Stimulated activated CD4-positive, alpha-beta T cell treated with anti-CD3 and anti-CD28 coated beads, Interleukin-15, amount 100 ng/mL, for 24 hours (primary cell): ENCODE results near the gene PRRC2C.
"Not testable (repeated sequence)": the region's sequence is repeated elsewhere in the genome, so short reads cannot be mapped to it uniquely, and the experiment has no call there.

Source experiments
- DNase-seq: peaks from one replicate; pipeline ENCODE4 v3.0.0-alpha.2; 2020

Gene PRRC2C

DNA sequence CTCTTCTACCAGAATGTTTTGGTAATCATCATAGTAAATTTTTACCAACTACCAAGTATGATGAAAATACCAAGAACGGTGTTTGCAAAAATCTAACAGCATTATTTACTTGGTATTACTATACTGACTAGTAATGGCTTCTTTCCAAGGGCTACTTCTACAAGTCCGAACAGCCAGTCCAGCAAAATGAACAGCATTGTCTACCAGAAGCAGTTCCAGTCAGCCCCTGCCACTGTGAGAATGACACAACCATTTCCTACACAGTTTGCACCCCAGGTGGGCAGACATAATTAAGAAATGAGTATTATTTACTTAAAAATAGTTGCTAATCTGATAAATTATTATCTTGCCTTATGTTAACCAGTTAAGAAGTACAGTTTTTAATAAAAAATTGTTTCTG is 102.9 kb downstream of the PRRC2C start:
- DNase-seq = no peak

DNA sequence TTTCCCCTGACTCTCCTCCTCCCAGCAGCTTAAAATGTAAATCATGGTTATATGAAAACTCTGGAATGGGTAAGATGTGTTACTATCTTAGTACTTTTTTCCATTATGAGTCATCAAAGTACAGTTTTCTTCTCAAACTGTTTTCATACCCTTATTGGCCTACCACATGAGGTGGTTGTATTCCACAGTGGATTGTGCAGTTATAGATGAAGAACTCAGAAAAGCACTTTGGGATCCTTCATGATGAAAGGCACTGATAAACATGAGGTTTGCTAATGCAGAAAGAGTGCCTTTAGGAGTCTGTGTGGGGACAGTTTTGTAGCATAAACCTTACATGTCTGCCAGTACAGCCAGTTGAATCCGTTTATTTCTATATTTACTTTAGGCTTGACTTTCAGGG is 104.7 kb downstream of the PRRC2C start:
- DNase-seq = no peak

DNA sequence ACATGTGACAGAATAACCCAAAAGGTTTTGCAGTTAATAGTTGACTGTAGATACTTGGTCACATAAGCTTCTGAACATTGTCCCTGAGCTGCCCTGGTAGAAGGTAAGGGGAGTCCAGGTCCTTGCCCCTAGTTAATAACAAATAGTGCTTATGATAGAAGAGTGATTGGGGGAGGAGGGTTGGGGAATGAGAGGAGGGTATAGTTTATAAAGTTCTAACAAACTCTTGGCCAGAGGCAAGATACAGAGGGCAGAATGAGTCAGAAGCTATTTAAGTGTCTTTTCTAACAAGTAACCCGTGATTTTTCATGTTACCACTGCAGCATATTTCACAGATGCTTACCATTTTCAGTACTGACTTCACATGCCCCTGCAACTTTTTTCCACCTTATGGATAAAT is 110.0 kb downstream of the PRRC2C start:
- DNase-seq = no peak

DNA sequence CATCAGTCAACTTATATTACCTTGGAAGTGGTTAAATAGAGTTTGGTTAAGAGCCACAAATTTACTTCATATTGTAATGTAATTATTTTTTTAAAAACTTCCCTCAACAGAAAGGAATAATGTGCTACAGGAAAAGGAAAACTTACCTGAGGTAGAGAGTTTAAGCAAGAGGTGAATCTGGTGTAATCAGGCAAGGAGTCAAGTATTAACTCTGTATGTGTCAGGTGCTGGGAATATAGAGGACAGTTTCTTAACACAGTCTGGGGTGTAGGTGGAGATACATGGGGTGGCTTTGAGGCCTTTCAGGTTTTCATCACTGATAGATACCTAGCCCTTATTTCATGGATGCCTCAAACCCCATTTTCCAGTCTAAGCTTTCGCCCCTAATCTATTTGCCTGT is 110.8 kb downstream of the PRRC2C start:
- DNase-seq = no peak

DNA sequence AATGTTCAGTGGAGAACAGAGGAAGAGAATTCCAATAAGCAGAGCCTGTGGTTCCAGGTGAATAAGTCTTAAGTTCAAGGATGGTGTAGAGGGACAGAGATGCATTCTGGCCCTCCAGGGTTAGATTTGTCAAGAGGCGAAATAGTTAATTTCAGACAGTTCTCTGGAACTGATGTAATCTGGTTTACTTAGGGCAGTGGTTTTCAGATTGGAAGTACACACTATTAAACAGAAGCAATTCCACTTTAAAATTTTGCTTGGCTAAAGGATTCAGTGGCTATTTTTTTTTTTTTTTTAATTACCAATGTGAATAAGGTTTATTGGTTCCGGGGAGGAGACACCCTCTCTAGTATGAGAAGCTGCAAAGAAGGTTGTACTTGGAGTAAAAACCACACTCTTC is 111.4 kb downstream of the PRRC2C start:
- no peak for DNase-seq

DNA sequence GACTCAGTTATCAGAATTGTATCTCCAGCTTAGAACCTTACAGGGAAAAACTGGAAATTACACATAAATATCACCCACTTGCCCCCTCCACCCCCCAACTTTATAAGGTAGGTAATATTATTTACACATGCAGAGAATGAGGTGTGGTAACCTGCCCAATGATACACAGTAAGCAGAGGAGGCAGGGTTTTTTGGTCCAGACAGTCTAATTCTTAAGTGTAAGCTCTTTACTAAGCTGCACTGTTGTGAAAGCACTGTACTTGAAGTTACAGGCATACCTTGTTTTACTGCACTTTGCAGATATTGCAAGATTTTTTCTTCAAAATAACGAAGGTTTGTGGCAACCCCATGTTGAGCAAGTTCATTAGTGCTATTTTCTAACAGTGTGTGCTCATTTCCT is 111.9 kb downstream of the PRRC2C start:
- DNase-seq = no peak

DNA sequence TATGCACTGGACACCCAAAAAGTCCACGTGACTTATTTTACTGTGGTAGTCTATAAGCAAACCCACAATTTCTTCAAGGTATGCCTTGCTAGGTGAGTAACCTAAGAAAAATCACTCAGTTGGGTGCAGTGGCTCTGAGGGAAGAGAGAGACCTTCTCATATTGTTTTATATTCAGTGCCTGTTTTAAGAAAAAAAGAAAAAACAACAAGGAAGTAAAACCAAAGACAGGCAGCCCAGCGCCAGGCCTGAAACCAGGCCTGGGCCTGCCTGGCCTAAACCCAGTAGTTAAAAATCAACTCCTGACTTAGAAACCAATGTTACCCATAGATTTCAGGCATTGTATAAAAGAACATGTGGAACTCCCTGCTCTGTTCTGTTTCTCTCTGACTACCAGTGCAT is 115.0 kb downstream of the PRRC2C start:
- not testable (repeated sequence) for DNase-seq

DNA sequence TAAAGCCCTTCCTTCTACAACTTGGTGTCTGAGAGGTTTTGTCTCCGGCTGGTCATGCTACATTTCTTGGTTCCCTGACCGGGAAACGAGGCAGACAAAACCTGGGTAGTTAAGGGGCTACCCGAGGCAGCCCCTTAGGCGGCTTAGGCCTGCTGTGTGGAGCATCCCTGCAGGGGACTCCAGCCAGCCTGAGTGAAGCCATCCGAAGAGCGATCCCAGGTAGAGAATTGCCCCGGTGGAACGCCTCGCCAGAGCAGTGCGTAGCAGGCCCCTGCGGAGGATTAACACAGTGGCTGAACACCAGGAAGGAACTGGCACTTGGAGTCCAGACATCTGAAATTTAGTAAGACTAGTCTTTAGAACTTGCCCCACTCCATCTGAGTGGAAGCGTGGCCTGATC is 115.5 kb downstream of the PRRC2C start:
- no peak for DNase-seq

DNA sequence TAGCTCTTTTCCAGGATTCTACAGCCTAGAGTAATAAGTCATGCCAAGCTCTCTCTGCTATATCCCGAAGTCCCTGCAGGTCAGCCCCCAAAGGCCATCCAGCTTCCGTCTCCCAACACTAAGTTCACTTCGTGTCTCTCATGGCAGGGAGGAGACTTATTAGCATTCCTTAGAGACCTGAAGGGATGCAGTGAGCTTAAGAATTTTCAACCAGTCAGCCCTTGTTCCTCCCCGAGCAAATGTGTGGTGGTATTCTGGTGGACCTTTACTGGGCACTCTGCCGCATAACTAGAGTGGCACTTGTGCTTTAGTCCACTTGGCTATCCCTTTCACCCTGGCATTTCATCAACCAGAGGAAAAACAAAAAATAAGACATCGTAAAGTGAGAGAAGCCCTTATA is 117.7 kb downstream of the PRRC2C start:
- not testable (repeated sequence) for DNase-seq

DNA sequence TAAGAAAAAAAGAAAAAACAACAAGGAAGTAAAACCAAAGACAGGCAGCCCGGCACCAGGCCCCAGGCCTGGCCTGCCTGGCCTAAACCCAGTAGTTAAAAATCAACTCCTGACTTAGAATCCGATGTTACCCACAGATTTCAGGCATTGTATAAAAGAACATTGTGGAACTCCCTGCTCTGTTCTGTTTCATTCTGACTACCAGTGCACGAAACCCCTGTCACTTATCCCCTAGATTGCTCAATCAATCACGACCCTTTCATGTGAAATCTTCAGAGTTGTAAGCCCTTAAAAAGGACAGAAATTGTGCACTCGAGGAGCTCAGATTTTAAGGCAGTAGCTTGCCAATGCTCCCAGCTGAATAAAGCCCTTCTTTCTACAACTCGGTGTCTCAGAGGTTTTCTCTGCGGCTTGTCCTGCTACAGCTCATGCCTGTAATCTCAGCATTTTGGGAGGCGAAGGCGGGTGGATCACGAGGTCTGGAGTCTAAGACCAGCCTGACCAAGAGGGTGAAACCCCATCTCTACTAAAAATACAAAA is 121.1 kb downstream of the PRRC2C start:
- no peak for DNase-seq

DNA sequence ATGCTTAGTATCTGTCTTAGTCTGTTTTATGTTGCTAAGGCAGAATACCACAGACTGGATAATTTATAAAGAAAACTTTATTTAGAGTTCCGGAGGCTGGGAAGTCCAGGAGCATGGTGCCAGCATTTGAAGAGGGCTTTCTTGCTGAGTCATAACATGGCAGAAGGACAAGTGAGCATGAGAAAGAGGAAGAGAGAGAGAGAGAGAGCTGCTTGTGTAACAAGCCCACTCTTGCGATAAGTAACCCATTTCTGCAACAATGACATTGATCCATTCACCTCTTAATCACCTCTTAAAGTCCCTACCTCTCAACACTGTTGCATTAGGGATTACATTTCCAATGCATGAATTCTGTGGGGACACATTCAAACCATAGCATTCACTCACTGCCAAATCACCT is 125.1 kb downstream of the PRRC2C start:
- no peak for DNase-seq

DNA sequence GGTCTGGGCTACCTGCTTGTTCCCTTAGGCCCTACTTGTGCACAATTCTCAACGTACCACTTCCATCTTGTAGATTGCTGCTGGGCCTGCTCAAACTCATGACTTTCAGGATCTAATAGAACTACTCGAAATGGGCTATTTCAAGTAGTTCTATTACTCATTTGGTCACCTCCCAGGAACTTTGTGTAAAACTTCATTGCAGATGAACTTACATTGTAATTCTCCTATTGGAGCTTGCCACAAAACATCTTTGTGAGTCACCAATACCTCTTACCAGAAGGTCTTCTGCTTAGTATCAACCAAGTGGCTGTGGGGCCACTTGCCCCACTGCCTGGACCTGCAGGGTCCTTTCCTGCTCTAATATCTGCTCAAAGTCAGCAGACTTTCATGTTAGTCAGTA is 126.0 kb downstream of the PRRC2C start:
- DNase-seq = no peak

DNA sequence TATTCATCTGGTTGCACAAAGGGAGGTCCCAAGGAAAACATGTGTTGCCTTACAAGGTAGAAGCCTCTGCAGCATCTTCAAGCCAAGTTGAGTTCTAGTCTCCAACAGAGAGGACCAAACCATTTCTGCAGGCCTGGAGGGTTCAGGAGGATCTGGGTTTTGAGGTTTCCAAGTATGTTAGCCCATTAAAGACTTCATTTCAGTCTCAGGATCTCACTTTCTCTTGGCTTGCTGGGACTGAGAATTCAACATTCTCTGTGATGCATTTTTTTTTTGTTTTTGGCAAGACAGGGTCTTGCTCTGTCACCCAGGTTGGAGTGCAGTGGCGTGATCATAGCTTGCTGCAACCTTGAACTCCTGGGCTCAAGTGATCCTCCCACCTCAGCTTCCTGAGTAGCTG is 128.0 kb downstream of the PRRC2C start:
- no peak for DNase-seq

DNA sequence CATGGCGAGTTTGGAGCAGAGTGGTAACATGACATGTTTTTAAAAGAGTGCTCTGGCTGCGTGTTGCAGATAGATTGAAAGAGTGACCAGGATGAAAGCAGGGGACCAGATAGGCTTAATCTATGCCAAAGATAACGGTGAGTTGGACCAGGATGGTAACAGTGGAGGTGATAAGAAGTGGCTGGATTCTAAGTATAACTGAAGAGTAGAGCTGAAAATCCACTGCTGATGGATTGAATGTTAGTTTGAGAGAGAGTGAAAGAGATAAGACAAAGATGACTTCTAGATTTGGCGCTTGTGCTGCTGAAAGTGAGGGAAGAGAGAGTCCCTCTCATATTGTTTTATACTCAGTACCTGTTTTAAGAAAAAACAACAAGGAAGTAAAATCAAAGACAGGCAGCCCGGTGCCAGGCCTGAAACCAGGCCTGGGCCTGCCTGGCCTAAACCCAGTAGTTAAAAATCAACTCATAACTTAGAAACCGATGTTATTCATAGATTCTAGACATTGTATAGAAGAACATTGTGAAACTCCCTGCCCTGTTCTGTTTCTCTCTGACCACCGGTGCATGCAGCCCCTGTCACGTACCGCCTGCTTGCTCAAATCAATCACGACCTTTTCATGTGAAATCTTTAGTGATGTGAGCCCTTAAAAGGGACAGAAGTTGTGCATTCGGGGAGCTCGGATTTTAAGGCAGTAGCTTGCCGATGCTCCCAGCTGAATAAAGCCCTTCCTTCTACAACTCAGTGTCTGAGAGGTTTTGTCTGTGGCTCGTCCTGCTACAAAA is 130.0 kb downstream of the PRRC2C start:
- DNase-seq = not testable (repeated sequence)

DNA sequence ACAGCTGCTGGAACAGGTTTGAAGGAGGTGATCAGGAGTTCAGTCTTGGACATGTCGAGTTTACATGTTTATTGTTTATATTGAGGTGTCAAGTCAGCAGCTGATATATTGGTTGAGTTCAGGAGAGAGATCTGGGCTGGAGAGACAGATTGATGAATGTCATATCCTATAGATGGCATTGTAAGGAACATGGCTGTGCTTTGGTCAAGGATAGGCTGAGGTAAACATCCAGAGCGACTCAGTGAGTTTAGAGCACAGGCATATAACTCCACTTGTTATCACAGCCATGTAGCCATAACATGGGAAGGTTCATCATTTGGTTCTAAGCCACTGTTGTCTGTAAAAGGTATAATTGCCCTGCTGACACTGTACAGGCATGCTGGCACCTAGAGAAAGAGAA is 131.3 kb downstream of the PRRC2C start:
- no peak for DNase-seq

DNA sequence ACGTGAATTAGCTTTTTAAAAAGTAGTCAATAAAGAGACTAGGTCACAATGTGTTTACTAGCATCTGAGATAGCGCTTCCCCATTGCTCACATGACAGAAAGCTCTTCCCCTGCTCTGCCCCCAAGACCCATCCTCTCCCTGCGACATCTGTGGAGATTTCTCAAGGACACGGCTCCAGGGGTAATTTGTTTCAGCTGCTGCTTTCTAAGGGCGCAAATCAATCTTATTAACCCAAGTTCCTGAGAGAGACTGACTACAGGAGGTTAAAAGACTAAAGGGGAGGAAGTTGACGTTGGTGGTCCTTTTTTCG is 136.8 kb downstream of the PRRC2C start, which contains the start of gene MYOCOS:
MYOCOS (plus strand) TSS at position 92 of the 311 bp plus-strand sequence. CDS start 1,641 bp downstream, outside the sequence.
- DNase-seq = no peak

DNA sequence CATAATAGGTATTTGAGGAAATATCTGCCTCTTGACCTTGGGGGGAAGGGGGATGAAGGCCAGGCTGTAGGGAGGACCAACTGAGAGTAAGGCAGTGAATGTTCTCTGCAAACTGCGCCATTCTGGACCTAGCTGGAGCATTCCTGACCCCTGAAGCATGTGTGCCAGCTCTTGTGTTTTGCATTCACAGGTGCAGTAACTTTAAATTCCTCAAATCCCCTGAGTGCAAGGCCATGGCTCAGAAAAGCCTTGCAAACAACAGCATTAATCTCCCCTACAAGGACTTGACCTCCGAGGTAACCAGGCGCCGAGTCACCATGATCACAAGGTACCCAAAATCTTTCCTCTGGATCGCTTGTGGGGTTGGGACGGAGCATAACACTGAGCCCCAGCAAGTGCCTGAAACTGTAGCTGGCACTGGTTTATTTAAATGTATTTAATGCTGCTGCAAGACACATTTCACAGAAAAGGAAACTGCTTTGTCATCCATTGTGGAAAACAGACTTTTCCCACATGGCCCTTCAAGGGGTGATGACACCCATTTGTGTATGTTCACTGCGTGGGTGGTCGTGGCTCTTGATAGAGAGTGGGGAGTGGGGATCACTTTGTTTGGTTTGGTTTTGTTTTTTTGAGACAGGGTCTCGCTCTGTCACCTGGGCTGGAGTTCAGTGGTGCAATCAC is 138.5 kb downstream of the PRRC2C start:
- no peak for DNase-seq

DNA sequence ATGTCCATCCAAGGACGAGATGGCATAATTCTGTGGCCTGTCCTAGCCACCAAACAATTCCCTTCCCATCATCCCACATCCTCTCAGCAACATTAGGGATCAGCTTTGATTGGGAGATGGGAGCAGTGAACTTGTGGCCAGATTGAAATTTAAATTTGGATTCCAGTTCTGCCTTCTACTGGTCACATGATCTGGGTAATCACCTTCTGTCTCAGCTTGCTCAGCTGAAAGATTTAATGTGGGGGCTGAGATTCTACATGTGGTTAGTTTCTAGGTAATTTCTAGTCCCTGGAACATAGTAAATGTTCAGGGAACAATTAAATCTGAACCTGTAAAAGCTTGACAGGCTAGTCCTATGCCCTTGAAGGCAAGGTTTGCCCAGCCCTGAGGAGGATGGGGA is 139.9 kb downstream of the PRRC2C start:
- DNase-seq = no peak

DNA sequence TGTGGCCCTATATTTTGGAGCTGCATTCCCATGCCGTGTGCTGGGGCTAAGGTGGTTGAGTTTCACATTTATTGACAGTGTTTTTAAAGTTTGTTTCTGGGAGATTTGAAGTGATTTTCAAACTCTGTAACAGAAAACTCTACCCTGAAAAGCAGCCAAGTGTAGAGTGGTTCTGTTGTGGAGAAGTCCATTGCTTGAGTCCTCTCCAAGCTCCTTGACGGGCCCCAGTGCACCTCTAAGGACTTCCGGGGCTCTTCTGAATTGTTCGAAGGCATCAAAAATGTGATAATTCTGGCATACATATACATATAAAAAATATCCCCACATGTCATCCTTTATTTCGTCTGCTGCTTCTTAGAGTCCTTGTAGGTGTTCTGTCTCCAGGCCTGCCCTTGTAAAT is 141.7 kb downstream of the PRRC2C start:
- DNase-seq = no peak

DNA sequence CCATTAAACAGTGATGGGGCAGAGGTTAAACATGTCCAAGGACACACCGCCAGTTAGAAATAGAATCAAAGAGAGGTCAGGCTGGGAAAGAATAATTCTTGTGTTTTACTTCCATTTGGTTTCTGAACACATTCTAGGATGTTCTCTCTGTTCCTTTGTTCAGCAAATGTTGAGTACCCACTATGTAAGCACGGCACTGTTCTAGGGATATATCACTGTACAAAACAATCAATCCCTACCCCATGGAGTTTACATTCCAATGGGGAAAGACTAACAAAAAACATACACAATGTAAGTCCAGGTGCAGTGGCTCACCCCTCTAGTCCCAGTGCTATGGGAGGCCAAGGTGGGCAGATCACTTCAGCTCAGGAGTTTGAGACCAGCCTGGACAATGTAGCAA is 142.9 kb downstream of the PRRC2C start:
- DNase-seq = no peak

DNA sequence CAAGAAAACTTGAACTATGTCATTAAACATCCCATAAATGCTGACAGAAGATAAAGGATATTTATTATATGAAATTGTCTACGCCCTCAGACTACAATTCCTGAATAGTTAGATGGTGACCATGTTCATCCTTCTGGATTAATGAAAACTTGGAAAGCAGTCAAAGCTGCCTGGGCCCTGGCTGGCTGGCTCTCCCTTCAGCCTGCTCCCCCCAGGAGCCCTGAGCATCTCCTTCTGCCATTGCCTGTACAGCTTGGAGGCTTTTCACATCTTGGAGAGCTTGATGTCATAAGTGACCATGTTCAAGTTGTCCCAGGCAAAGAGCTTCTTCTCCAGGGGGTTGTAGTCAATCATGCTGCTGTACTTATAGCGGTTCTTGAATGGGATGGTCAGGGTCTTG is 150.3 kb downstream of the PRRC2C start:
- no peak for DNase-seq

DNA sequence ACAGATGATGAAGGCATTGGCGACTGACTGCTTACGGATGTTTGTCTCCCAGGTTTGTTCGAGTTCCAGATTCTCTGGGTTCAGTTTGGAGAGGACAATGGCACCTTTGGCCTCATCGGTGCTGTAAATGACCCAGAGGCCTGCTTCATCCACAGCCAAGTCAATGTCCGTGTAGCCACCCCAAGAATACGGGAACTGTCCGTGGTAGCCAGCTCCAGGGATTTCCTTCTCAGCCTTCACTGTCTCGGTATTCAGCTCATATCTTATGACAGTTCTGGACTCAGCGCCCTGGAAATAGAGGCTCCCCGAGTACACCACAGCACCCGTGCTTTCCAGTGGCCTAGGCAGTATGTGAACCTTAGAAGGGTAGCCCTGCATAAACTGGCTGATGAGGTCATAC is 150.8 kb downstream of the PRRC2C start:
- no peak for DNase-seq

DNA sequence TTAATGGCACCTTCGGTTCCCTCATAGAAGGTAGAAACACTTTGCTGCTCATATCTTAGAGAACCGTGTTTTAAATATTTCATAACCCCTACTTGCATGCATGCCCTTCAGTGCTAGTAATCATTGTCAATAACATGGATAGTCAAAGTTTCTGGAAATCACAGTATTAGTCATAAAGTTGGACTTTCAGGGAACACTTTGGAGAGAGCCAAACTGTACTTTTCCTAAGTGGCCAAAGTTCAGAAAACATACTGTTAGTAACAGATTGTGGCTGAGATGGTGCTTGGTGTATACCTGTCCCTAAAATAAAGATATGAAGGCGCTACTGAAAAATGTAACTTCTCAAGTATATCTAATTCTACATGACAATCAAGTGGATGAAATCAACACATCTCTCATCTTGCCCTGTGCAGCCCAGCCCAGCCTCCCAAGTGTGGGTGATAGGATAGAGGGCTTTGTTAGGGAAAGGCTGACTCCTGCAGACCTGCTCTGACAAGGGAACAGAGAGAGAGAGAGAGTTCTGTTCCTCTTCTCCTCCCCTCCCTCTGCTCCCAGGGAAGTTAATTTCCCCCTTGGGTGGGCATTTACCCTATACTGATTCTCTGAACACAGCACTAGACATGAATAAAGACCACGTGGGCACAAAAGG is 152.7 kb downstream of the PRRC2C start:
- no peak for DNase-seq

DNA sequence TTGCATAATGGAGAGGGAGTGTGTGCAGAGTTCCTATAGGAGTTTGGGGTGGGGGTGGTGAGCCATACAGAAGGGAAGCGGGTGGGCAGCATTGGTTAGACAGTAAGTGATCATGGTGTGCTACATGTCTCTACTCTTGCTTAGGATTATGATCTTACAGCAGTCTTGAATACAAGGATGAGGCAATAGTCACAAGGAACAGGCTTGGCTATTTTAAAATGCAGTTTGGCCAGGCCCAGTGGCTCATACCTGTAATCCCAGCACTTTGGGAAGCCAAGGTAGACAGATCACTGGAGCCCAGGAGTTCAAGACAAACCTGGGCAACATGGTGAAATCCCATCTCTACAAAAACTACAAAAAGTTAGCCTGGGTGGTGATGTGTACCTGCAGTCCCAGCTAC is 154.9 kb downstream of the PRRC2C start:
- DNase-seq = no peak
